Measurements from ENCODE around the gene HOXD3. TPM values are rescaled to one million over a fixed set of nuclear protein-coding genes. Genes with fewer than 3 reads are reported as not detected.

Gene HOXD3
- total RNA-seq, 1 donor: not detected

GRCh38 chr2:176160251-176160985 is 3.3 kb downstream of the HOXD3 start:
- Histone ChIP-seq H3K4me3 (ENCODE audit: low read length) (no peak overlapping the region), H3K9me3 (ENCODE audit: low read depth, low read length) (no peaks in the 10 kb centered on the region), H3K27me3 (ENCODE audit: insufficient read depth, low read length) (peaks cover 94% of the 10 kb centered on the region), H3K4me1 (ENCODE audit: insufficient read depth, low read length) (no peaks in the 10 kb centered on the region)

- no peaks in the 10 kb centered on the region for H3K4me1 ChIP-seq (ENCODE audit: insufficient read depth, low read length)
- H3K27me3 ChIP-seq (ENCODE audit: insufficient read depth, low read length): peaks cover 94% of the 10 kb centered on the region
- no peak overlapping the region for H3K4me3 ChIP-seq (ENCODE audit: low read length)
- H3K9me3 ChIP-seq (ENCODE audit: low read depth, low read length): no peaks in the 10 kb centered on the region
These were observed 4.1 kb downstream of the HOXD3 start for GRCh38 chr2:176160986-176161824.

DNA sequence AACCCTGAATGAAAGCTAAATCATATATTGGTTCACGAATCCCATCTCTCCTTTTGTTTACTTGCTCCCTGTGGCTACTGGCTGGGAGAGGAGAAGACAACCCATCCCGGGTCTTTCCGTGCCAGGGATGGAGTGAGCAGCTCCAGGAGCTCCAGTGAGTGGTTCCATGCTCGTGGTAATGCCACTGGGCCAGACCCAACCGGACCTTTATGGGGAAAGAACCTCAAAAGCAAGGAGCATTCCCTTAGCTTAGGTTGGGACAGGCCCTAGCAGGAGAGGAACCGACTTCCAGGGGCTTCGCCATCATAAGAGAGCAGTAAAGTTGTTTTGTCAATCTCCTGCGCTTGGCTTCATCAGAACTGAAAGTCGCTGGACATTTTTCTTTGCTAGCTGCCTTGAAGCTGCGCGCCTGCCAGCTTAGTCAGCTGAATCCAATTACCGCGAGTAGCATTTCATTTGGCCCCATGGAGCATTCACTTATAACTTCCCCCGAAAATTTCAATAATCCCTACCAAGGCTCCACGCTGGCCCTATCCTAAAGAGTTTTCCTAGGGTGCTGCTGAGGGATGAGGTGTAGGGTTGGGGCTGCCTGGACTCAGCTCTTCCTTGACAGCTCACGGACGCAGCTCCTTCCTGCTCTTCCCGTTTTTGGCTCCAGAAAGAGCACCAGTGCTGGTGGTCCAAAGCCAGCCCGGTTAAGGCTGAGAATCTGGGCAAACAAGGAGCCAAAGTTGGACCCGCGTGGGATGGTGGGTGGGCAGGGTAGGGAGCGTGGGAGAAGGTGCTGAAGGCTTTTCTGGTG is 4.9 kb downstream of the HOXD3 start:
- Histone ChIP-seq H3K27me3 (ENCODE audit: insufficient read depth, low read length) (peaks cover 94% of the 10 kb centered on the region), H3K4me1 (ENCODE audit: insufficient read depth, low read length) (no peaks in the 10 kb centered on the region), H3K9me3 (ENCODE audit: low read depth, low read length) (no peaks in the 10 kb centered on the region)

DNA sequence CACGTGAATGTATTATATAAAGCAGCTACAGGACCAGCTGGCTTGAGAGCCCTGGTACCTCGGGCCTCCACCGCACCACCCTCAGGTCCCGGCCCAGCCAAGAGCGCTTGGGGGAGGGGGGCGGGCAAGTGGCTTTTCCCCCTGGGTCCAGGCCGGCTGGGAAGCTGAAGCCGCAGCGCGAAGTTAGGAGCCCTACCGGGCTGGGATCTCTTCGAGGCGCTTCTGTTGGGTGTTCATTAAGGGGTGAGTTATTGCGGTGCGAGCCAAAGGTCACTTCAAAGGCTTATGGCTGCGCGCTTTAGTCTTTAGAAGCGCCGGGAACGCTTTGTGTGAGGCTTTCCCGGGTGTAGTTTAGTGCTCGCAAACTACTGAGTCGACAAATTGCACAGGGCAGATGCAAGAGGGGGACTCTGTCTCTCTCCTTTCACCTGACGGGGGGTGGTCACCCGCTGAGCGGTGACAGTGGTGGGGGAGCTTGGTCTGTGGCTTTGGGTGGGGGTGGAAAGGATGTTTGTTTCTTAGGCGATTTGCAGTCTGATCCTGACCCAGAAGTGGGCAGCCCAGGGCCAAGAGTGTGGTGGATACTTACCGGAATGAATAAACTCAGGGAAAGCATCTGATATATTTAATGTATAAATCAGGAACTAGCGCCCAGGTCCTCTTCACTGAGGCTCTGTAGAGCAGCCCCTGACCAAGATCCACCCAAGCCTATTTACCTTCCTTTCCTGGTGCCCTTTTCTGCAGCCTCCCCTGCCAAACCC is 6.0 kb downstream of the HOXD3 start:
- Histone ChIP-seq H3K4me3 (ENCODE audit: low read length) (no peak overlapping the region), H3K9me3 (ENCODE audit: low read depth, low read length) (no peaks in the 10 kb centered on the region), H3K27me3 (ENCODE audit: insufficient read depth, low read length) (peaks cover 94% of the 10 kb centered on the region)

More for the DNA sequence above, 4.9 kb downstream of the HOXD3 start:
- no peak overlapping the region for H3K4me3 ChIP-seq (ENCODE audit: low read length)

GRCh38 chr2:176163672-176164056 is 6.6 kb downstream of the HOXD3 start:
- Histone ChIP-seq H3K4me3 (ENCODE audit: low read length) (no peak overlapping the region), H3K4me1 (ENCODE audit: insufficient read depth, low read length) (no peaks in the 10 kb centered on the region), H3K27me3 (ENCODE audit: insufficient read depth, low read length) (peaks cover 95% of the 10 kb centered on the region), H3K9me3 (ENCODE audit: low read depth, low read length) (no peaks in the 10 kb centered on the region)

More for the DNA sequence above, 6.0 kb downstream of the HOXD3 start:
- H3K4me1 ChIP-seq (ENCODE audit: insufficient read depth, low read length): no peaks in the 10 kb centered on the region

GRCh38 chr2:176164201-176164600 is 7.1 kb downstream of the HOXD3 start:
- Histone ChIP-seq H3K27me3 (ENCODE audit: insufficient read depth, low read length) (peaks cover 99% of the 10 kb centered on the region), H3K4me3 (ENCODE audit: low read length) (no peak overlapping the region), H3K4me1 (ENCODE audit: insufficient read depth, low read length) (no peaks in the 10 kb centered on the region), H3K9me3 (ENCODE audit: low read depth, low read length) (no peaks in the 10 kb centered on the region)

- H3K4me1 ChIP-seq (ENCODE audit: insufficient read depth, low read length): no peaks in the 10 kb centered on the region
- peaks cover 99% of the 10 kb centered on the region for H3K27me3 ChIP-seq (ENCODE audit: insufficient read depth, low read length)
- H3K4me3 ChIP-seq (ENCODE audit: low read length): no peak overlapping the region
- H3K9me3 ChIP-seq (ENCODE audit: low read depth, low read length): no peaks in the 10 kb centered on the region
These were observed 7.7 kb downstream of the HOXD3 start for GRCh38 chr2:176164611-176165369.

DNA sequence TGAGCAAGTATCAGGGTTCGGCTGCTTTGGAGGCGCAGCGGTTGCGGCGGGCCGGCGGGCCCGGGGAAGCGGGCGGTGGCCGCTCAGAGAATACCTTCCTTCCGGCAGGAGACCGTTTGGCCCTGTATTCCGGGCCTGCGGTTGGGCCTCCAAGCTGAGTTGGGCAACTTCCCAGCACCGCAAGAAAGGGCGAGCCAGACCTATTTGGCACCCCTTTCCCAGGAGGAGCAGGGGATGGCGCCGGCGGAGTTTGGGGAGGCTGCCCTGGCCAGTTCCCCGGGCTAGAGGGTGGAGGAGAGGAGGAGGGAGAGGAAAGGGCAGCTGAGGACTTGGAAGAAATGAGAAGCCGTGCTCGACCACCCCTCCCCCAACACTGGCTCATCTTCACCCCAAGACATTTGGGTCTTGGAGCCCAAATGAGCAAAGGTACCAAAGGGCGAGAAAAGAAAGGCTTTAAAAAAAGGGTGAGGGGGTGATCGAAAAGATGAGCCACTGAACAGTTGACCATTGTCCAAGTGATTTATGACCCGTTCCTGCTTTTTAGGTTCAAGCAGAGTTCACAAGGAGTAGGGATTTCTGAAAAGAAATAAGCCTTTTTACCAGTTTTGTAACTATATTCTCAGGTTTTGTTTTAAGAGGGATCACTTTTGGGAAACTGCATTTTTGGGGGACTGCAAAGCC is 8.4 kb downstream of the HOXD3 start:
- no peaks in the 10 kb centered on the region for H3K4me1 ChIP-seq (ENCODE audit: insufficient read depth, low read length)
- no peak overlapping the region for H3K4me3 ChIP-seq (ENCODE audit: low read length)
- no peaks in the 10 kb centered on the region for H3K9me3 ChIP-seq (ENCODE audit: low read depth, low read length)
- peaks cover 99% of the 10 kb centered on the region for H3K27me3 ChIP-seq (ENCODE audit: insufficient read depth, low read length)

- no peaks in the 10 kb centered on the region for H3K4me1 ChIP-seq (ENCODE audit: insufficient read depth, low read length)
- H3K27me3 ChIP-seq (ENCODE audit: insufficient read depth, low read length): peaks cover 99% of the 10 kb centered on the region
- H3K4me3 ChIP-seq (ENCODE audit: low read length): no peak overlapping the region
- H3K9me3 ChIP-seq (ENCODE audit: low read depth, low read length): no peaks in the 10 kb centered on the region
These were observed 9.2 kb downstream of the HOXD3 start for GRCh38 chr2:176166272-176166671.

DNA sequence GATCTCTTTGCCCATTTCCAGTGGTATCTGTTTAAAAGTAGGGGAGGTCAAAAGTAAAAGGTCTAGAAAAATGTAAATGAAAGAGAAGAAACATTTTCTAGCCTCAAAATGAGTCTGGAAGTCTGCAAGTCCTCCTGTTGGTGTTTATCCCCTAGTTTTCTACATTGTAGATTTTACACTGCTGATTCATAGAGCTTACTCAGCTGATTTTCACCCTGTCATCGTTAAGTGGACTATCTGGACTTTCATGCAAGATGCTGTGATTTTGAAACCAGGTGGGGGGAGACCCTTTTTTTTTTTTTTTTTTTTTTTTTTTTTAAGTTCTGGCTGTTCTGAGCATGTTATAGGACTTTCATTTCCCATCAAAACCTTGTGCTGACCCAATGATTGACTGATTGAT is 10.3 kb downstream of the HOXD3 start:
- H3K9me3 ChIP-seq (ENCODE audit: low read depth, low read length): no peaks in the 10 kb centered on the region
- H3K27me3 ChIP-seq (ENCODE audit: insufficient read depth, low read length): peaks cover 99% of the 10 kb centered on the region
- no peaks in the 10 kb centered on the region for H3K4me1 ChIP-seq (ENCODE audit: insufficient read depth, low read length)
- H3K4me3 ChIP-seq (ENCODE audit: low read length): no peak overlapping the region

DNA sequence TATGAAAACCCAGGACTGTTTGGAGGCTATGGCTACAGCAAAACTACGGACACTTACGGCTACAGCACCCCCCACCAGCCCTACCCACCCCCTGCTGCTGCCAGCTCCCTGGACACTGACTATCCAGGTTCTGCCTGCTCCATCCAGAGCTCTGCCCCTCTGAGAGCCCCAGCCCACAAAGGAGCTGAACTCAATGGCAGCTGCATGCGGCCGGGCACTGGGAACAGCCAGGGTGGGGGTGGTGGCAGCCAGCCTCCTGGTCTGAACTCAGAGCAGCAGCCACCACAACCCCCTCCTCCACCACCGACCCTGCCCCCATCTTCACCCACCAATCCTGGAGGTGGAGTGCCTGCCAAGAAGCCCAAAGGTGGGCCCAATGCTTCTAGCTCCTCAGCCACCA is 12.1 kb downstream of the HOXD3 start:
- Histone ChIP-seq H3K27me3 (ENCODE audit: insufficient read depth, low read length) (peaks cover 99% of the 10 kb centered on the region), H3K4me1 (ENCODE audit: insufficient read depth, low read length) (no peaks in the 10 kb centered on the region), H3K4me3 (ENCODE audit: low read length) (no peak overlapping the region), H3K9me3 (ENCODE audit: low read depth, low read length) (no peaks in the 10 kb centered on the region)

GRCh38 chr2:176169711-176170110 is 12.6 kb downstream of the HOXD3 start:
- no peak overlapping the region for H3K4me3 ChIP-seq (ENCODE audit: low read length)
- H3K9me3 ChIP-seq (ENCODE audit: low read depth, low read length): no peaks in the 10 kb centered on the region
- no peaks in the 10 kb centered on the region for H3K4me1 ChIP-seq (ENCODE audit: insufficient read depth, low read length)
- peaks cover 99% of the 10 kb centered on the region for H3K27me3 ChIP-seq (ENCODE audit: insufficient read depth, low read length)

DNA sequence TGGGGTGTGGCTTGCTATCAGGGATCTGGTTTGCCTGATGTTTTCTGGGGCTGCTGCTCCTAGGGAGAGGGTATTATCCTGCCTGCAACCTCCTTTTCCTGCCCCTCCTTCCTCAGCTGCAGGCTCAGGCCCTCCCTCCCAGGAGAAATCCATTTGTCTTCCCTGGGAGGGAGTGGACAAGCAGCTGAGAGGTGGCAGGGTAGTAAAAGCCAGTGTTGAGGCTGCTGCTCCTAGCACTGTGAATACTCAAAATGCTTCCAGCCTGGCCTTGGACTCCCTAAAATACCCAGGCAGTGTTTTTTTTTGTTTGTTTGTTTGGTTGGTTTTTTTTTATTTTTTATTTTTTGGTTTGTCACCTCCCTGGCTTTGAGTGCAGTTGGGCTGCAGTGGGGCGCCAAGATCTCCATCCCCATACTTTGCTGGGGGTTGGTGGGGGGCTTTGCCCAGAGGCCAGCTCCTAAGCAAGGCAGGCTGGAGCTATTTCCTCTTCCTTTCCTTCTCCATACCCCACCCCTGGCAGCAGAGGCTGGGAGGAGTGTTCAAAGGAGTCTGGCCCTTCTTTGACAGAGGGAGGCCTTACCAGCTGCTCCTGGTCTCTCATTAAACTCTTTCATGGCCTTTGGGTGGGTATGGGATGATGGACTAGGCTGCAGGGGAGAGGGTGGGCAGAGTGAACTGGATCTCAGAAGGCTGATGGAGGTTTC is 13.6 kb downstream of the HOXD3 start:
- no peaks in the 10 kb centered on the region for H3K4me1 ChIP-seq (ENCODE audit: insufficient read depth, low read length)
- H3K4me3 ChIP-seq (ENCODE audit: low read length): no peak overlapping the region
- peaks cover 99% of the 10 kb centered on the region for H3K27me3 ChIP-seq (ENCODE audit: insufficient read depth, low read length)
- no peaks in the 10 kb centered on the region for H3K9me3 ChIP-seq (ENCODE audit: low read depth, low read length)
